HepG2 (cell line): Measurements from ENCODE around the gene CDC20B. TPM values are rescaled to one million over a fixed set of nuclear protein-coding genes. Genes with fewer than 3 reads are reported as not detected.

Source experiments
- ATAC-seq: fragments of 200-7000 bp; cut with Tn5 transposase; 3 replicates; pipeline ENCODE4 v1.9.1; 2020; ENCODE audit warnings: mild to moderate bottlenecking, moderate library complexity
- BruUV-seq: library from RNA; stranded (reverse); fragments of 400-500 nt; replicated peaks from 2 replicates; lab custom pipeline; 2021; lab: Mats Ljungman, UMichigan
- CTCF ChIA-PET: fragments of 300-600 bp; formaldehyde crosslinking; extraction: SDS; loops from one replicate; lab custom pipeline; 2021; ENCODE audit warnings: low total read pairs, inconsistent platforms, low intra/inter-chr PET ratio; lab: Yijun Ruan, JAX
- POLR2A ChIA-PET: fragments of 350-600 bp; sonication (Branson Sonifier 250); formaldehyde crosslinking; loops from one replicate; lab custom pipeline; 2020; ENCODE audit warnings: antibody characterized with exemption, inconsistent platforms; lab: Yijun Ruan, JAX
- DNase-seq: peaks from one replicate; pipeline ENCODE4 v3.0.0-alpha.2; 2015; ENCODE audit warnings: low spot score
- FAIRE-seq: peaks from 3 replicates; lab custom pipeline; 2011; peaks lifted over from hg19 to GRCh38; lab: Jason Lieb, UNC
- H2AFZ ChIP-seq: one replicate; pipeline ENCODE4 v1.6.1; 2011; ENCODE audit warnings: low read length, inconsistent platforms
- H3K27ac ChIP-seq: fragments of 300-600 bp; 3 replicates; pipeline ENCODE4 v1.8.0; 2011; ENCODE audit warnings: mixed run types, mild to moderate bottlenecking, mixed read lengths, low read length, inconsistent platforms; ENCODE audit not compliant: insufficient read depth; ENCODE audit errors: extremely low read length
- H3K27me3 ChIP-seq, 2 experiments: fragments of 200-600 bp in 1 of 2; 2 replicates in 1 of 2; 3 replicates in 1 of 2; pipeline versions ENCODE4 v1.6.0 to v1.8.0; 2011; ENCODE audit warnings: low read length in 2 of 2, mild to moderate bottlenecking in 2 of 2, moderate library complexity in 2 of 2, inconsistent platforms in 1 of 2; ENCODE audit not compliant: insufficient read depth in 2 of 2, control insufficient read depth in 1 of 2
- H3K36me3 ChIP-seq, 2 experiments: fragments of 200-600 bp in 1 of 2; replicated peaks in 1 of 2; 2 replicates in 1 of 2; 3 replicates in 1 of 2; pipeline versions ENCODE4 v1.5.1 to v1.8.0; 2011; ENCODE audit warnings: low read length in 2 of 2, inconsistent platforms in 1 of 2; ENCODE audit not compliant: insufficient read depth in 2 of 2, control insufficient read depth in 1 of 2
- H3K4me1 ChIP-seq: 2 replicates; pipeline ENCODE4 v1.5.1; 2012; ENCODE audit warnings: low read length, inconsistent platforms; ENCODE audit not compliant: insufficient read depth
- H3K4me2 ChIP-seq: 2 replicates; pipeline ENCODE4 v1.6.0; 2011; ENCODE audit warnings: low read depth, low read length, inconsistent platforms
- H3K4me3 ChIP-seq, 3 experiments: fragments of 200-600 bp in 1 of 3; sonication (generic), shearing (Covaris generic) in 1 of 3; replicated peaks in 1 of 3; 2 replicates each; pipeline ENCODE4 v1.5.1; 2011 to 2016; ENCODE audit warnings: low read length in 3 of 3, inconsistent platforms in 2 of 3, low read depth in 2 of 3, mild to moderate bottlenecking in 2 of 3, control low read depth in 1 of 3, mixed read lengths in 1 of 3; ENCODE audit not compliant: insufficient read depth in 1 of 3
- H3K79me2 ChIP-seq: one replicate; pipeline ENCODE4 v1.6.1; 2011; ENCODE audit warnings: low read length, inconsistent platforms; ENCODE audit not compliant: insufficient read depth
- H3K9ac ChIP-seq: 2 replicates; pipeline ENCODE4 v1.6.0; 2011; ENCODE audit warnings: mild to moderate bottlenecking, low read depth, low read length, inconsistent platforms; ENCODE audit not compliant: insufficient read depth
- H3K9me3 ChIP-seq: 2 replicates; pipeline ENCODE4 v1.5.1; 2012; ENCODE audit warnings: mild to moderate bottlenecking, low read length
- H4K20me1 ChIP-seq: 2 replicates; pipeline ENCODE4 v1.6.0; 2011; ENCODE audit warnings: inconsistent platforms, mild to moderate bottlenecking, low read length, moderate library complexity; ENCODE audit not compliant: insufficient read depth
- ARNT ChIP-seq: fragments of 450-650 bp; IDR thresholded peaks from 2 replicates; pipeline ENCODE4 v1.6.1; 2017
- BCLAF1 ChIP-seq: fragments of 450-650 bp; IDR thresholded peaks from 2 replicates; pipeline ENCODE4 v1.6.1; 2017; ENCODE audit warnings: mild to moderate bottlenecking
- BHLHE40 ChIP-seq: IDR thresholded peaks from 2 replicates; pipeline ENCODE4 v1.6.1; 2011; ENCODE audit warnings: low read length, improper control_type of control experiment
- HES4 ChIP-seq: sonication (generic); formaldehyde crosslinking; IDR thresholded peaks from 2 replicates; pipeline ENCODE4 v1.9.0; 2021; ENCODE audit warnings: mild to moderate bottlenecking, missing genetic modification reagents, borderline replicate concordance
- MEIS2 ChIP-seq: sonication (generic); formaldehyde crosslinking; IDR thresholded peaks from 2 replicates; pipeline ENCODE4 v1.9.0; 2021; ENCODE audit warnings: mild to moderate bottlenecking, missing genetic modification reagents
- SSRP1 ChIP-seq: IDR thresholded peaks from 2 replicates; pipeline ENCODE4 v1.6.1; 2016; ENCODE audit warnings: control low read depth
- ZBTB8A ChIP-seq: sonication (generic); formaldehyde crosslinking; IDR thresholded peaks from 2 replicates; pipeline ENCODE4 v1.4.0; 2020; ENCODE audit warnings: mild to moderate bottlenecking, low read depth, missing genetic modification reagents, borderline replicate concordance
- ZFP36 ChIP-seq: fragments of 150-350 bp; IDR thresholded peaks from 2 replicates; pipeline ENCODE4 v1.6.1; 2018; ENCODE audit warnings: borderline replicate concordance, low read length, low read depth; ENCODE audit not compliant: partially characterized antibody
- ZKSCAN8 ChIP-seq: IDR thresholded peaks from 2 replicates; pipeline ENCODE4 v1.6.1; 2016; ENCODE audit warnings: borderline replicate concordance, missing genetic modification reagents, missing compliant biosample characterization
- WGBS: methylation state at CpG from one replicate; pipeline ENCODE4 v1.1.6; 2017; ENCODE audit warnings: low lambda C conversion rate; 5-methylcytosine and 5-hydroxymethylcytosine counted together
- in situ Hi-C: cut with HindIII; loops from 2 replicates; pipeline ENCODE4 v1.10.0; 2017; ENCODE audit warnings: low pct_unique_long_range_greater_than_20kb; ENCODE audit not compliant: extremely low pct_ligation_motif_present
- intact Hi-C: fragments of 100-400 bp; cut with micrococcal nuclease; formaldehyde crosslinking; loops from one replicate; pipeline ENCODE4 v1.10.0; 2022; ENCODE audit not compliant: unreplicated experiment
- microRNA counts: library from miRNA; unstranded; fragments of <30 nt; microRNA quantifications from one replicate; lab custom pipeline; 2015
- microRNA-seq: library from miRNA; unstranded; fragments of <30 nt; microRNA quantifications from one replicate; pipeline ENCODE4, GENCODE V29; 2020
- polyA plus RNA-seq, 8 experiments: library from polyadenylated mRNA; depleted of rRNA in 3 of 8; stranded (reverse) in 7 of 8; unstranded in 1 of 8; fragments of >200 nt; fragmentation: Illumina TruSeq in 4 of 8; extraction: Trizol in 4 of 8; gene quantifications; 2 replicates each; pipeline versions ENCODE4 v1.2.1 to v1.2.3, GENCODE V29; 2011 to 2016; ENCODE audit warnings: low read depth in 4 of 8, missing spikeins in 1 of 8, mixed read lengths in 1 of 8; ENCODE audit not compliant: insufficient read depth in 1 of 8
- small RNA-seq, 3 experiments: library from RNA; depleted of rRNA; stranded (forward); fragments of <200 nt; gene quantifications; one replicate each; pipeline ENCODE3, GENCODE V24; 2012; ENCODE audit warnings: low read depth in 2 of 3, low replicate concordance in 1 of 3; ENCODE audit not compliant: insufficient read length in 3 of 3, insufficient read depth in 2 of 3
- total RNA-seq, 5 experiments: library from RNA; depleted of rRNA; stranded (reverse); fragments of >200 nt; fragmentation: Illumina TruSeq; extraction: Trizol; gene quantifications; 2 replicates each; pipeline ENCODE4 v1.2.3, GENCODE V29; 2016; ENCODE audit warnings: low read depth in 1 of 5

Gene CDC20B
- total and polyA plus RNA-seq, 2 of the 13 experiments (the other 11 are each of a cell fraction or from before 2014, with no cell fraction given): not detected

- no peak overlapping the region for H3K9ac ChIP-seq
- H3K36me3 ChIP-seq: no peaks in the 10 kb centered on the region
- TF ChIP-seq SSRP1 (no peak), ARNT (no peak), ZFP36 (no peak), BHLHE40 (no peak), HES4 (CRISPR knock-in tag) (no peak), ZBTB8A (CRISPR knock-in tag) (no peak), ZKSCAN8 (no peak), BCLAF1 (no peak), MEIS2 (CRISPR knock-in tag) (no peak)
- no peak overlapping the region for H3K27ac ChIP-seq
- ATAC-seq (no peak), DNase-seq (no peak), FAIRE-seq (no peak)
- H3K4me1 ChIP-seq: no peaks in the 10 kb centered on the region
- no peak overlapping the region for H3K4me2 ChIP-seq
- no peak overlapping the region for H3K4me3 ChIP-seq
- no TSS peak for BruUV-seq
- H3K27me3 ChIP-seq: no peaks in the 10 kb centered on the region
- H2AFZ ChIP-seq: no peak overlapping the region
- CTCF ChIA-PET: no interaction called here
- H4K20me1 ChIP-seq: no peaks in the 10 kb centered on the region
- POLR2A ChIA-PET: no interaction called here
- no peaks in the 10 kb centered on the region for H3K79me2 ChIP-seq
- intact Hi-C loops (loop anchor here (5.0 kb wide), 1 partner anchor 49 kb away; no protein-coding TSS in a partner anchor), in situ Hi-C loops (no loop called here)
- 12% methylated on average over 4 of the region's 5 CpGs for WGBS
- H3K9me3 ChIP-seq: no peaks in the 10 kb centered on the region
Measured at GRCh38 chr5:55063220-55063863, 109.6 kb downstream of the CDC20B start.

MicroRNAs within 50 kb of the gene (microRNA counts, 767-probe panel; counts per million panel counts)
- microRNA hsa-miR-449a (lab: Ali Mortazavi, UCI) (not detected), microRNA hsa-miR-449b-5p (lab: Ali Mortazavi, UCI) (not detected), microRNA hsa-miR-449c-5p (lab: Ali Mortazavi, UCI) (not detected)

Small RNA genes within 50 kb of the gene (microRNA-seq; reads per million reads assigned to microRNA genes)
- gene MIR449A: 4.4 reads per million, percentile 29 among the genes with 10 or more reads in this experiment
- gene MIR449B: not detected
- gene MIR449C: 0.85 reads per million

Small RNA genes within 50 kb of the gene (small RNA-seq; reads per million reads assigned to genes)
- gene MIR449A (0 reads per million in 3 experiments), gene MIR449B (0 reads per million in 3 experiments), gene MIR449C (0 reads per million in 3 experiments)

Other genes starting within 250 kb of the CDC20B start
- not detected in 2 replicates for gene ESM1, start 187.6 kb downstream of the CDC20B start, total RNA-seq (2016; rRNA removed; fragmentation: Illumina TruSeq; extraction: Trizol)
- gene ESM1, start 187.6 kb downstream of the CDC20B start, polyA plus RNA-seq (2011; rRNA removed): not detected in 2 replicates
- gene GZMK, start 148.9 kb downstream of the CDC20B start, total RNA-seq (2016; rRNA removed; fragmentation: Illumina TruSeq; extraction: Trizol): not detected in 2 replicates
- gene GZMK, start 148.9 kb downstream of the CDC20B start, polyA plus RNA-seq (2011; rRNA removed): not detected in 2 replicates
- not detected in 2 replicates for gene GZMA, start 70.5 kb downstream of the CDC20B start, total RNA-seq (2016; rRNA removed; fragmentation: Illumina TruSeq; extraction: Trizol)
- gene GZMA, start 70.5 kb downstream of the CDC20B start, polyA plus RNA-seq (2011; rRNA removed): not detected in 2 replicates
- gene GPX8, start 13.0 kb downstream of the CDC20B start, total RNA-seq (2016; rRNA removed; fragmentation: Illumina TruSeq; extraction: Trizol): 0.32 and 0.33 TPM in 2 replicates
- gene GPX8, start 13.0 kb downstream of the CDC20B start, polyA plus RNA-seq (2011; rRNA removed): 0.55 and 0.94 TPM in 2 replicates
- gene MCIDAS, start 54.1 kb upstream of the CDC20B start, total RNA-seq (2016; rRNA removed; fragmentation: Illumina TruSeq; extraction: Trizol): not detected in 2 replicates
- 0.04 TPM in 1 of 2 replicates, not detected in the other for gene MCIDAS, start 54.1 kb upstream of the CDC20B start, polyA plus RNA-seq (2011; rRNA removed)
- 0.07 TPM in 1 of 2 replicates, not detected in the other for gene CCNO, start 60.4 kb upstream of the CDC20B start, total RNA-seq (2016; rRNA removed; fragmentation: Illumina TruSeq; extraction: Trizol)
- gene CCNO, start 60.4 kb upstream of the CDC20B start, polyA plus RNA-seq (2011; rRNA removed): not detected in 2 replicates
- 22.0 and 35.5 TPM in 2 replicates for gene DHX29, start 134.5 kb upstream of the CDC20B start, total RNA-seq (2016; rRNA removed; fragmentation: Illumina TruSeq; extraction: Trizol)
- 1.6 and 1.9 TPM in 2 replicates for gene DHX29, start 134.5 kb upstream of the CDC20B start, polyA plus RNA-seq (2011; rRNA removed)
- 91.5 and 141 TPM in 2 replicates for gene MTREX, start 134.8 kb upstream of the CDC20B start, total RNA-seq (2016; rRNA removed; fragmentation: Illumina TruSeq; extraction: Trizol)
- gene MTREX, start 134.8 kb upstream of the CDC20B start, polyA plus RNA-seq (2011; rRNA removed): 14.0 and 16.4 TPM in 2 replicates